Small intestine (tissue), 7 donors: ENCODE measurements around the gene PREX1. TPM values are rescaled to one million over a fixed set of nuclear protein-coding genes. Genes with fewer than 3 reads are reported as not detected.

Source experiments
- DNase-seq, 2 donors: peaks; one replicate each; pipeline versions ENCODE4 v3.0.0 to v3.0.0-alpha.2; 2013
- FAIRE-seq: peaks from 2 replicates; lab custom pipeline; 2012; peaks lifted over from hg19 to GRCh38; lab: Jason Lieb, UNC
- H3K27ac ChIP-seq, 3 donors: one replicate each; pipeline ENCODE4 v1.5.1; 2013; ENCODE audit warnings: low read length in 2 of 3, mild to moderate bottlenecking in 2 of 3, control low read depth in 1 of 3, inconsistent platforms in 1 of 3, low read depth in 1 of 3, moderate library complexity in 1 of 3
- H3K27me3 ChIP-seq, 3 donors: one replicate each; pipeline ENCODE4 v1.6.1; 2013; ENCODE audit warnings: low read length in 3 of 3, inconsistent platforms in 1 of 3; ENCODE audit not compliant: control insufficient read depth in 3 of 3, insufficient read depth in 3 of 3
- H3K36me3 ChIP-seq, 3 donors: one replicate each; pipeline ENCODE4 v1.6.1; 2013; ENCODE audit warnings: low read length in 3 of 3, inconsistent platforms in 1 of 3, low read depth in 1 of 3, mild to moderate bottlenecking in 1 of 3, moderate library complexity in 1 of 3; ENCODE audit not compliant: control insufficient read depth in 3 of 3, insufficient read depth in 2 of 3
- H3K4me1 ChIP-seq, 3 donors: one replicate each; pipeline ENCODE4 v1.6.1; 2013; ENCODE audit warnings: low read length in 2 of 3, inconsistent platforms in 1 of 3, low read depth in 1 of 3, mild to moderate bottlenecking in 1 of 3, moderate library complexity in 1 of 3; ENCODE audit not compliant: control insufficient read depth in 3 of 3, insufficient read depth in 2 of 3
- H3K4me3 ChIP-seq, 3 donors: one replicate each; pipeline ENCODE4 v1.5.1; 2013; ENCODE audit warnings: low read length in 3 of 3, control low read depth in 1 of 3, inconsistent platforms in 1 of 3, low read depth in 1 of 3, mild to moderate bottlenecking in 1 of 3, moderate library complexity in 1 of 3
- H3K9me3 ChIP-seq, 2 donors: one replicate each; pipeline ENCODE4 v1.6.1; 2013; ENCODE audit warnings: low read depth in 1 of 2, low read length in 1 of 2; ENCODE audit not compliant: control insufficient read depth in 2 of 2, insufficient read depth in 1 of 2
- WGBS, 3 donors: extraction: QIAGEN DNeasy Blood & Tissue Kit; methylation state at CpG; one replicate each; pipeline ENCODE4 v1.1.7; 2013; 5-methylcytosine and 5-hydroxymethylcytosine counted together
- polyA plus RNA-seq, 4 donors: library from polyadenylated mRNA; stranded (reverse) in 3 of 4; unstranded in 1 of 4; fragments of 200-250 nt in 3 of 4; fragments of 120-200 nt in 1 of 4; gene quantifications; one replicate each; pipeline versions ENCODE4 v1.2.1 to v1.2.3, GENCODE V29; 2013
- donor health status: healthy with polysubstance abuse.
- donor health status: control.
- donor health status: control.
- donor health status: Bipolar disorder and iron deficiency.
- donor health status: healthy.

Gene PREX1
- polyA plus RNA-seq, 4 donors: 1.8 to 9.9 (median 8.0) TPM

GRCh38 chr20:48800177-48800576 is 27.6 kb downstream of the PREX1 start:
- no peaks in the 10 kb centered on the region for H3K27me3 ChIP-seq
- DNase-seq: no peak
- no peaks in the 10 kb centered on the region for H3K4me1 ChIP-seq
- H3K36me3 ChIP-seq: no peaks in the 10 kb centered on the region
- no peak overlapping the region for H3K27ac ChIP-seq
- no peak overlapping the region for H3K4me3 ChIP-seq
- 37 to 62% (median 38%) methylated on average over 4 of the region's 4 CpGs for WGBS, 3 donors
- H3K9me3 ChIP-seq: peaks cover 0 to 4% of the 10 kb centered on the region in 2 donors
- no peak for FAIRE-seq

GRCh38 chr20:48799328-48800105 is 28.3 kb downstream of the PREX1 start:
- 70 to 81% (median 71%) methylated on average over 12 of the region's 12 CpGs for WGBS, 3 donors
- Histone ChIP-seq H3K27me3 (no peaks in the 10 kb centered on the region), H3K4me1 (no peaks in the 10 kb centered on the region), H3K9me3 (peaks cover 0 to 4% of the 10 kb centered on the region in 2 donors), H3K27ac (no peak overlapping the region), H3K4me3 (no peak overlapping the region), H3K36me3 (no peaks in the 10 kb centered on the region)
- DNase-seq: no peak
- FAIRE-seq: no peak

- 67 to 80% (median 70%) methylated on average over 11 of the region's 11 CpGs for WGBS, 3 donors
- H3K4me1 ChIP-seq: no peaks in the 10 kb centered on the region
- no peaks in the 10 kb centered on the region for H3K27me3 ChIP-seq
- no peak overlapping the region for H3K27ac ChIP-seq
- H3K9me3 ChIP-seq: peaks cover 0 to 4% of the 10 kb centered on the region in 2 donors
- DNase-seq: no peak
- H3K4me3 ChIP-seq: no peak overlapping the region
- no peak for FAIRE-seq
- H3K36me3 ChIP-seq: no peaks in the 10 kb centered on the region
Measured at GRCh38 chr20:48797850-48798747, 29.7 kb downstream of the PREX1 start.

- Histone ChIP-seq H3K27ac (no peak overlapping the region), H3K9me3 (peaks cover 0 to 4% of the 10 kb centered on the region in 2 donors), H3K36me3 (no peaks in the 10 kb centered on the region), H3K4me3 (no peak overlapping the region), H3K4me1 (no peaks in the 10 kb centered on the region), H3K27me3 (no peaks in the 10 kb centered on the region)
- 71 to 78% (median 73%) methylated on average over 15 of the region's 15 CpGs for WGBS, 3 donors
- FAIRE-seq: no peak
- DNase-seq: no peak
Measured at GRCh38 chr20:48797275-48797825, 30.4 kb downstream of the PREX1 start.

GRCh38 chr20:48795732-48796131 is 32.1 kb downstream of the PREX1 start:
- 30 to 60% (median 46%) methylated on average over 5 of the region's 5 CpGs for WGBS, 3 donors
- Histone ChIP-seq H3K36me3 (no peaks in the 10 kb centered on the region), H3K27me3 (peaks cover 0 to 3% (median 0%) of the 10 kb centered on the region in 3 donors), H3K9me3 (no peaks in the 10 kb centered on the region), H3K27ac (no peak overlapping the region), H3K4me1 (no peaks in the 10 kb centered on the region), H3K4me3 (no peak overlapping the region)
- DNase-seq (no peak), FAIRE-seq (no peak)

- Histone ChIP-seq H3K27ac (no peak overlapping the region), H3K9me3 (no peaks in the 10 kb centered on the region), H3K27me3 (peaks cover 0 to 3% (median 0%) of the 10 kb centered on the region in 3 donors), H3K36me3 (no peaks in the 10 kb centered on the region), H3K4me1 (no peaks in the 10 kb centered on the region), H3K4me3 (no peak overlapping the region)
- FAIRE-seq: no peak
- DNase-seq: no peak
- WGBS, 3 donors: 69 to 84% (median 75%) methylated on average over 5 of the region's 5 CpGs
Measured at GRCh38 chr20:48794816-48795457, 32.9 kb downstream of the PREX1 start.

GRCh38 chr20:48794360-48794759 is 33.4 kb downstream of the PREX1 start:
- peaks cover 0 to 3% (median 0%) of the 10 kb centered on the region in 3 donors for H3K27me3 ChIP-seq
- H3K9me3 ChIP-seq: no peaks in the 10 kb centered on the region
- FAIRE-seq (no peak), DNase-seq (no peak)
- H3K27ac ChIP-seq: no peak overlapping the region
- no peaks in the 10 kb centered on the region for H3K36me3 ChIP-seq
- H3K4me3 ChIP-seq: no peak overlapping the region
- 25 to 53% (median 33%) methylated on average over 5 of the region's 5 CpGs for WGBS, 3 donors
- no peaks in the 10 kb centered on the region for H3K4me1 ChIP-seq

GRCh38 chr20:48793776-48794175 is 34.0 kb downstream of the PREX1 start:
- H3K4me3 ChIP-seq: no peak overlapping the region
- H3K4me1 ChIP-seq: no peaks in the 10 kb centered on the region
- no peak overlapping the region for H3K27ac ChIP-seq
- WGBS, 3 donors: 64 to 69% (median 67%) methylated on average over 3 of the region's 3 CpGs
- no peaks in the 10 kb centered on the region for H3K9me3 ChIP-seq
- DNase-seq (no peak), FAIRE-seq (no peak)
- peaks cover 0 to 3% (median 0%) of the 10 kb centered on the region in 3 donors for H3K27me3 ChIP-seq
- no peaks in the 10 kb centered on the region for H3K36me3 ChIP-seq
